ENCODE results near the gene ARHGEF4.

Gene ARHGEF4, protein sequence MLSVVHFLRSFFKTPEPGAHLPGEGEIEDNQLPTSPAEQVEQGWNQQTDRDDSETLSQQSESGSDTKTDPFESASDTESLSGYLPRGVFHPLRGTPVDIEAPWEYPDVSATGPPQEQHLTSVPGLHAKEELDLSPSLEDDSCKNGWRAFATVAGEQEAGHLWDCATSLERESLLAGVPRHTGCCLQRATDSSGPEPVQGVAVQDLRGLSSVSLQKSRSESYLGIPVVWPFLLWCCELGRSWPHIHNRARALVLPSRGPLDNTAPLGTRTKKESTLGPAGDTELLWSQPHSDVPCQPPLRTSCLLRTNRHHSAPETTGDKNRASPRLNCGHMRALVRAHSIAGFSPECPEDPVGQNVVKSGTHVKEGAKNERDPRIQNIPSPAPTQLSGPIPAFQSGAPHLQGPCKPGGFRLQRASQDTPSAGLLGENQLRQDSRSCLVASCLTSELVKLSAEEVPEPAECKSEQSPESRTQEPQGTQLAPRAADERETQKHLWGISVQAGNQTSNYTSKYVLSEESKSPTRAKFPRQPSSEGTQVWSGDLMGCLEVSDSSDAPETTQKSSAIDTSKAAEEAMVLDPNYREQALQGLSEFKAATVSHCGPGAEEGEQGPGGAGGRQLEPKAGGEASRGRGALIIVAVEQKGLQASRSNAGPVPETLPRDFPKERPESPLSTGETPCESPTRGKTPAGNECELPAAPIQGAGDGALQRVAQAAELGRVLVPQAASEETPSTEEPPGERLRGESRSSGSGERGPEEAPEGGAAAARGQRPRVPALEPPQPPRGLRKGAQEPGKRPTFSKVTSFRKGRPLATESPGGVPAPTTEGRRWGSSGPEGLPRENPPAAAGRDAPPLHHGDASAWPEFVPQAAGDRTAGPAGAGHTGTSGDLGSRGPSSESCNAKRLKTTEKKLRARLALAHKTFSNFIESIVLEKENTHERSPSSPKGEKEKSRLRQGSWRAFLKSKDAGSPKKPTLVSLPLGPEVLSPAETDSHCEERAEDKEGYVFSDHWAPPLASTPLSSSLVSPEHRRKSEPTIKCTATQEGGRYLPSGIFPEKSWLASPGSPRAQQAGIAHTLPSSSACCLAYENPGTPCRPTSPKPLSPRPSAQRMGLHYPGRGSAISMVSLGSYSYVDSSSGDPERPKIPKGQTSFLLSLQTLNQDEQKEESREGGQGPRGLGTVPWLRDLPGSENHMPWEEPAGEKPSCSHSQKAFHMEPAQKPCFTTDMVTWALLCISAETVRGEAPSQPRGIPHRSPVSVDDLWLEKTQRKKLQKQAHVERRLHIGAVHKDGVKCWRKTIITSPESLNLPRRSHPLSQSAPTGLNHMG (N-terminal part only)

DNA sequence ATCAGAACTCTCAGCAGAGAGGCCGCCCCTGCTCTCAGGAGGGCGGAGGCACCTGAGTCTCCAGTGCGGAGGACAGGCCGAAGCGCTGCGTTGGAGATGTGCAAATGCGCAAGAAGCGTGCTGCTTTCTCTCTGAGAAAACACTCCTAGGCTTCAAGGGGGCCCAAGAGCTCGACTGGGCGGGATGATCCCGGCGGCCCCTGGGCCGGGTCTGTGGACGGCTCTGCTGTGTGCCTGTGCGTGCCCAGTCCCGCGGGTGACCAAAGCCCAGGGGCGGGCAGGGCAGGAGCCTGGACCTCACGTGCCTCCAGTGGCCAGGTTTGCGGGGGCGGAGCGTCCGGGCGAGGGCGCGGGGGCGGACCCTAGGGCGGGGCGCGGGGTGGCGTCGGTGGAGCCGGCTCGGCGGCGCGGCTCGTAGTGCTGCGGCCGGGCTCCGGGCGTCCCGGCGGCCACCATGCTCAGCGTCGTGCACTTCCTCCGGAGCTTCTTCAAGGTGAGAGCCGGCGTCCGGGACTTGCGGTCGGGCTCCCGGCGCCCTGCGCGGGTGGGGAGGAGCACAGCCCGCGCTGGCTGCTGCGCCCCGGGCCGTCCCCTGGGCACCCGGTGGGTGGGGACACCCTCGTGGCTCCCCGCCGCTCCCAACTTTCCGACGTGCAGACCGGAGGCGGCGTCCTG is at the start of gene ARHGEF4:
Gene ARHGEF4 (plus strand): TSS at position 414 of the 674 bp plus-strand sequence. CDS start 40 bp downstream, at position 454.
- H3K4me1 ChIP-seq (ENCODE audit: low read length) = no peaks in the 10 kb centered on the region
- no peaks in the 10 kb centered on the region for H3K36me3 ChIP-seq (replicated peaks; ENCODE audit: insufficient read depth, low read length)
- no peaks in the 10 kb centered on the region; the same call in 1 of the 2 replicates for H3K27me3 ChIP-seq (replicated peaks; ENCODE audit: insufficient read depth, low read length)
- no peaks in the 10 kb centered on the region for H3K79me2 ChIP-seq (ENCODE audit: low read length)
- TF ChIP-seq EZH2 (optimal IDR thresholded peaks at IDR 0.05; ENCODE audit: low read depth, low read length) = no peak
- no peak for TF ChIP-seq EZH2phosphoT487 (IDR thresholded peaks at IDR 0.05; ENCODE audit: low read length)
- TF ChIP-seq, protein P1, sequence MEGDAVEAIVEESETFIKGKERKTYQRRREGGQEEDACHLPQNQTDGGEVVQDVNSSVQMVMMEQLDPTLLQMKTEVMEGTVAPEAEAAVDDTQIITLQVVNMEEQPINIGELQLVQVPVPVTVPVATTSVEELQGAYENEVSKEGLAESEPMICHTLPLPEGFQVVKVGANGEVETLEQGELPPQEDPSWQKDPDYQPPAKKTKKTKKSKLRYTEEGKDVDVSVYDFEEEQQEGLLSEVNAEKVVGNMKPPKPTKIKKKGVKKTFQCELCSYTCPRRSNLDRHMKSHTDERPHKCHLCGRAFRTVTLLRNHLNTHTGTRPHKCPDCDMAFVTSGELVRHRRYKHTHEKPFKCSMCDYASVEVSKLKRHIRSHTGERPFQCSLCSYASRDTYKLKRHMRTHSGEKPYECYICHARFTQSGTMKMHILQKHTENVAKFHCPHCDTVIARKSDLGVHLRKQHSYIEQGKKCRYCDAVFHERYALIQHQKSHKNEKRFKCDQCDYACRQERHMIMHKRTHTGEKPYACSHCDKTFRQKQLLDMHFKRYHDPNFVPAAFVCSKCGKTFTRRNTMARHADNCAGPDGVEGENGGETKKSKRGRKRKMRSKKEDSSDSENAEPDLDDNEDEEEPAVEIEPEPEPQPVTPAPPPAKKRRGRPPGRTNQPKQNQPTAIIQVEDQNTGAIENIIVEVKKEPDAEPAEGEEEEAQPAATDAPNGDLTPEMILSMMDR (IDR thresholded peaks at IDR 0.05; ENCODE audit: low read length) = no peak
- no peaks in the 10 kb centered on the region for H3F3A ChIP-seq (ENCODE audit: insufficient read depth, low read length)
- H3K4me2 ChIP-seq (ENCODE audit: low read depth, low read length) = no peak within 1 kb of the TSS
- H3K9me2 ChIP-seq (replicated peaks; ENCODE audit: insufficient read depth, low read length) = no peaks in the 10 kb centered on the region
- no peak within 1 kb of the TSS for H3K9ac ChIP-seq (ENCODE audit: low read length)
- no peaks in the 10 kb centered on the region for H3K9me3 ChIP-seq (replicated peaks; ENCODE audit: insufficient read depth, low read length)
- H3K27ac ChIP-seq (ENCODE audit: low read length) = no peak within 1 kb of the TSS
- H2AFZ ChIP-seq (ENCODE audit: low read length) = no peak within 1 kb of the TSS
- H3K4me3 ChIP-seq (ENCODE audit: low read length) = no peak within 1 kb of the TSS
- H4K20me1 ChIP-seq (ENCODE audit: insufficient read depth, low read length) = no peaks in the 10 kb centered on the region
- DNase-seq = no peak

DNA sequence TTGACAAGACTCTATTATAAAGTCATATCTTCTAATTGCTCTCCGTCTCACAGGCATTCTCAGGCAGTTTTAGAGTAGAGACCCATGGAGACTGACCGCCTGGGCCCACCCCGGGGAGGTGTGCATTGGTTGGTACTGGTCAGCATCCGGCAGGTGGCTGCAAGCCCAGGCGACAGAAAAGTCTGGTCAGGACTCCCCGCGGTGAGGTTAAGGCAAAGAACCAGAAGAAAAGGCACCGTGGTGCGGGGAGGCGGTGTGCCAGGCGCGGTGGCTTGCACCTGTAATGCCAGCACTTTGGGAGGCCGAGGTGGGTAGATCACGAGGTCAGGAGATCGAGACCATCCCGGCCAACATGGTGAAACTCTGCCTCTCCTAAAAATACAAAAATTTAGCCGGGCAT is 48.9 kb upstream of the ARHGEF4 start:
- no peak overlapping the region for H2AFZ ChIP-seq (ENCODE audit: low read length)
- H3K27me3 ChIP-seq (replicated peaks; ENCODE audit: insufficient read depth, low read length) = no peaks in the 10 kb centered on the region
- H3K9me3 ChIP-seq (replicated peaks; ENCODE audit: insufficient read depth, low read length) = no peaks in the 10 kb centered on the region
- H3K79me2 ChIP-seq (ENCODE audit: low read length) = no peaks in the 10 kb centered on the region
- no peak overlapping the region for H3K9ac ChIP-seq (ENCODE audit: low read length)
- H3K9me2 ChIP-seq (replicated peaks; ENCODE audit: insufficient read depth, low read length) = no peaks in the 10 kb centered on the region
- H3K27ac ChIP-seq (ENCODE audit: low read length) = no peak overlapping the region
- H3K4me2 ChIP-seq (ENCODE audit: low read depth, low read length) = no peak overlapping the region
- no peaks in the 10 kb centered on the region for H3F3A ChIP-seq (ENCODE audit: insufficient read depth, low read length)
- H3K36me3 ChIP-seq (replicated peaks; ENCODE audit: insufficient read depth, low read length) = no peaks in the 10 kb centered on the region
- no peak for DNase-seq
- TF ChIP-seq EZH2 (optimal IDR thresholded peaks at IDR 0.05; ENCODE audit: low read depth, low read length) (no peak), EZH2phosphoT487 (IDR thresholded peaks at IDR 0.05; ENCODE audit: low read length) (no peak)
- TF ChIP-seq, protein P1 (IDR thresholded peaks at IDR 0.05; ENCODE audit: low read length) = no peak
- H4K20me1 ChIP-seq (ENCODE audit: insufficient read depth, low read length) = no peaks in the 10 kb centered on the region
- H3K4me1 ChIP-seq (ENCODE audit: low read length) = no peaks in the 10 kb centered on the region
- no peak overlapping the region for H3K4me3 ChIP-seq (ENCODE audit: low read length)

DNA sequence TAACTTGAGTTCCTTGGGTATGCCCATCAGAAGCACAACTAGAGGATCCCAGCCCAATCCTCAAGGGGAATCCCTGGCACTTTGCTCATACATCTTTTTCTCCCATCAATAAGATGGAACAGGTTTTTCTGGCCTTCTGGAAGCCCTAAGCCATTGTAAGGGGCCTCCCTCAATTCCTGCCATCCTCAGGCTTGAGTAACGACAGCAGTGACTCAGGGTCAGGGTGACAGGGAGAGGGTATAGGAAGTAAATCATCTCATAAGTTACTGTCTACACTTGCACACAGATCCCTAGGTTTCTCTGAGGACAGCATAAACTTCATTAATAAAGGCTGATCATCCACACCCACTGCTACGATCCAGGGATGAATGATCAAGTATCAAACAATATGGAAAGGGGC is 46.4 kb upstream of the ARHGEF4 start:
- Histone ChIP-seq H3K4me1 (ENCODE audit: low read length) (no peaks in the 10 kb centered on the region), H3K9me2 (replicated peaks; ENCODE audit: insufficient read depth, low read length) (no peaks in the 10 kb centered on the region), H3K27me3 (replicated peaks; ENCODE audit: insufficient read depth, low read length) (no peaks in the 10 kb centered on the region), H3K9ac (ENCODE audit: low read length) (no peak overlapping the region), H3K4me2 (ENCODE audit: low read depth, low read length) (no peak overlapping the region), H3K9me3 (replicated peaks; ENCODE audit: insufficient read depth, low read length) (no peaks in the 10 kb centered on the region), H3K27ac (ENCODE audit: low read length) (no peak overlapping the region), H3K79me2 (ENCODE audit: low read length) (no peaks in the 10 kb centered on the region), H3K36me3 (replicated peaks; ENCODE audit: insufficient read depth, low read length) (no peaks in the 10 kb centered on the region), H3K4me3 (ENCODE audit: low read length) (no peak overlapping the region), H3F3A (ENCODE audit: insufficient read depth, low read length) (no peaks in the 10 kb centered on the region), H2AFZ (ENCODE audit: low read length) (no peak overlapping the region), H4K20me1 (ENCODE audit: insufficient read depth, low read length) (no peaks in the 10 kb centered on the region)
- TF ChIP-seq EZH2phosphoT487 (IDR thresholded peaks at IDR 0.05; ENCODE audit: low read length) (no peak), EZH2 (optimal IDR thresholded peaks at IDR 0.05; ENCODE audit: low read depth, low read length) (no peak)
- TF ChIP-seq, protein P1 (IDR thresholded peaks at IDR 0.05; ENCODE audit: low read length) = no peak
- no peak for DNase-seq
